IPS-NIHi11 (cell line): ENCODE results near the gene GAGE12D.
"Not testable (repeated sequence)": the region's sequence is repeated elsewhere in the genome, so short reads cannot be mapped to it uniquely, and the experiment has no call there.

Source experiments
- DNase-seq: peaks from one replicate; pipeline ENCODE4 v3.0.0; 2012; ENCODE audit warnings: mixed read lengths, low spot score

GAGE12D gene

GRCh38 chrX:49541433-49541832 lies at the start of gene GAGE12D:
Gene GAGE12D, plus strand, starts transcription at chrX:49541733. Its CDS starts 1,155 bp downstream, at chrX:49542888.
- DNase-seq = not testable (repeated sequence)

GRCh38 chrX:49531877-49532276 lies 9.7 kb upstream of the GAGE12D start, which contains the start of gene GAGE12C:
Gene GAGE12C, plus strand, starts transcription at chrX:49532177. Its CDS starts 1,155 bp downstream, at chrX:49533332.
- DNase-seq = not testable (repeated sequence)

GRCh38 chrX:49550989-49551388 lies 9.5 kb downstream of the GAGE12D start, which contains the start of gene GAGE12E:
Gene GAGE12E, plus strand, starts transcription at chrX:49551289. Its CDS starts 1,155 bp downstream, at chrX:49552444.
- DNase-seq = not testable (repeated sequence)

- DNase-seq = not testable (repeated sequence)
Observed at GRCh38 chrX:49560542-49560941, 19.0 kb downstream of the GAGE12D start, which contains the start of gene GAGE12F. Gene GAGE12F, plus strand, starts transcription at chrX:49560842. Its CDS starts 1,155 bp downstream, at chrX:49561997.

- DNase-seq = not testable (repeated sequence)
Observed at GRCh38 chrX:49568728-49569127, 27.2 kb downstream of the GAGE12D start.

GRCh38 chrX:49569152-49569551 lies 27.6 kb downstream of the GAGE12D start:
- not testable (repeated sequence) for DNase-seq

- not testable (repeated sequence) for DNase-seq
Observed at GRCh38 chrX:49570100-49570499, 28.6 kb downstream of the GAGE12D start, which contains the start of gene GAGE12G. Gene GAGE12G, plus strand, starts transcription at chrX:49570400. Its CDS starts 1,155 bp downstream, at chrX:49571555.

GRCh38 chrX:49579649-49580048 lies 38.1 kb downstream of the GAGE12D start, which contains the start of gene GAGE12H:
Gene GAGE12H, plus strand, starts transcription at chrX:49579949. Its CDS starts 1,155 bp downstream, at chrX:49581104.
- DNase-seq = not testable (repeated sequence)

- DNase-seq = not testable (repeated sequence)
Observed at GRCh38 chrX:49589196-49589595, 47.7 kb downstream of the GAGE12D start, which contains the start of gene GAGE2A. Gene GAGE2A, plus strand, starts transcription at chrX:49589496. Its CDS starts 1,155 bp downstream, at chrX:49590651.

GRCh38 chrX:49589769-49590478 lies 48.4 kb downstream of the GAGE12D start:
- not testable (repeated sequence) for DNase-seq

- not testable (repeated sequence) for DNase-seq
Observed at GRCh38 chrX:49590488-49590887, 49.0 kb downstream of the GAGE12D start.
